ENCODE data around the gene GPR143. TPM values are rescaled to one million over a fixed set of nuclear protein-coding genes. Genes with fewer than 3 reads are reported as not detected.

GPR143 gene
- total RNA-seq, 1 experiment from 2014 or later: 1.2 TPM

DNA sequence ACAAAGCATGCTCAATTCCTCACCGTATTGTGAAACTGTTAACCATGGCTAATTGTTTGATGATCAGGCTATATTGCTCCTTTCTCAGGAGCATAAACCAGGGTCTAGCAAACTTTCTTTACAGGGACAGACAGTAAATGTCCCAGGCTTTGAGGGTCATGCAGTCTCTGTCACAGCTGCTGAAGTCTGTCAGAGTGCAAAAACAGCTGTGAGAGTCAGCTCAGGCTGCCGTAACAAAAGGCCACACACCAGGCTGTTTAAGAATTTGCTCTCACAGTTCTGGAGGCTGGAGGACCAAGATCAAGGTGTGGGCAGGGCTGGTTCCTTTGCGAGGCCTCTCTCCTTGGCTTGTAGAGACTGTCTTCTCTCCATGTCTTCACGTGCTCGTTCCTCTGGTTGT is 75.6 kb downstream of the GPR143 start:
- POLR2A ChIA-PET (ENCODE audit: low non-redundant PET): no interaction called here
- no peak for DNase-seq (ENCODE audit: low spot score)
- H3K4me1 ChIP-seq (ENCODE audit: insufficient read depth, low read length, poor library complexity, severe bottlenecking): no peaks in the 10 kb centered on the region
- no peaks in the 10 kb centered on the region for H3K9me3 ChIP-seq (ENCODE audit: low read depth, low read length, poor library complexity, severe bottlenecking)
- TF ChIP-seq CTCF (conservative IDR thresholded peaks at IDR 0.05; ENCODE audit: low read depth, low read length) (no peak), EZH2 (IDR thresholded peaks at IDR 0.05; ENCODE audit: borderline replicate concordance, low read depth, low read length, poor library complexity, severe bottlenecking) (no peak)
- no peaks in the 10 kb centered on the region for H3K27me3 ChIP-seq (replicated peaks; ENCODE audit: insufficient read depth, low read depth, low read length, poor library complexity)
- no peak overlapping the region for H3K4me3 ChIP-seq (ENCODE audit: low read depth, low read length, poor library complexity, severe bottlenecking)
- intact Hi-C loops (cut with micrococcal nuclease; ENCODE audit: unreplicated experiment): no loop called here
- CTCF ChIA-PET: no interaction called here
- H3K36me3 ChIP-seq (ENCODE audit: insufficient read depth, low read length, poor library complexity, severe bottlenecking): peaks cover 7% of the 10 kb centered on the region
- BruUV-seq (replicated peaks): no TSS peak
- no peak overlapping the region for H3K27ac ChIP-seq (ENCODE audit: low read depth, low read length, poor library complexity, severe bottlenecking)

- POLR2A ChIA-PET (ENCODE audit: low non-redundant PET): no interaction called here
- intact Hi-C loops (cut with micrococcal nuclease; ENCODE audit: unreplicated experiment): no loop called here
- Histone ChIP-seq H3K9me3 (ENCODE audit: low read depth, low read length, poor library complexity, severe bottlenecking) (no peaks in the 10 kb centered on the region), H3K27ac (ENCODE audit: low read depth, low read length, poor library complexity, severe bottlenecking) (no peak overlapping the region), H3K4me3 (ENCODE audit: low read depth, low read length, poor library complexity, severe bottlenecking) (no peak overlapping the region), H3K36me3 (ENCODE audit: insufficient read depth, low read length, poor library complexity, severe bottlenecking) (peaks cover 7% of the 10 kb centered on the region), H3K4me1 (ENCODE audit: insufficient read depth, low read length, poor library complexity, severe bottlenecking) (no peaks in the 10 kb centered on the region), H3K27me3 (replicated peaks; ENCODE audit: insufficient read depth, low read depth, low read length, poor library complexity) (no peaks in the 10 kb centered on the region)
- DNase-seq (ENCODE audit: low spot score): no peak
- BruUV-seq (replicated peaks): no TSS peak
- CTCF ChIA-PET: no interaction called here
- TF ChIP-seq CTCF (conservative IDR thresholded peaks at IDR 0.05; ENCODE audit: low read depth, low read length) (no peak), EZH2 (IDR thresholded peaks at IDR 0.05; ENCODE audit: borderline replicate concordance, low read depth, low read length, poor library complexity, severe bottlenecking) (no peak)
These were observed 76.8 kb downstream of the GPR143 start for GRCh38 chrX:9688833-9689232.

- H3K4me3 ChIP-seq (ENCODE audit: low read depth, low read length, poor library complexity, severe bottlenecking): no peak overlapping the region
- H3K36me3 ChIP-seq (ENCODE audit: insufficient read depth, low read length, poor library complexity, severe bottlenecking): peaks cover 2% of the 10 kb centered on the region
- H3K27ac ChIP-seq (ENCODE audit: low read depth, low read length, poor library complexity, severe bottlenecking): no peak overlapping the region
- H3K4me1 ChIP-seq (ENCODE audit: insufficient read depth, low read length, poor library complexity, severe bottlenecking): no peaks in the 10 kb centered on the region
- DNase-seq (ENCODE audit: low spot score): no peak
- POLR2A ChIA-PET (ENCODE audit: low non-redundant PET): no interaction called here
- TF ChIP-seq CTCF (conservative IDR thresholded peaks at IDR 0.05; ENCODE audit: low read depth, low read length) (no peak), EZH2 (IDR thresholded peaks at IDR 0.05; ENCODE audit: borderline replicate concordance, low read depth, low read length, poor library complexity, severe bottlenecking) (no peak)
- intact Hi-C loops (cut with micrococcal nuclease; ENCODE audit: unreplicated experiment): no loop called here
- CTCF ChIA-PET: no interaction called here
- no peaks in the 10 kb centered on the region for H3K27me3 ChIP-seq (replicated peaks; ENCODE audit: insufficient read depth, low read depth, low read length, poor library complexity)
- H3K9me3 ChIP-seq (ENCODE audit: low read depth, low read length, poor library complexity, severe bottlenecking): no peaks in the 10 kb centered on the region
- no TSS peak for BruUV-seq (replicated peaks)
These were observed 77.7 kb downstream of the GPR143 start for GRCh38 chrX:9687899-9688298.

Measured in A673 (cell line).